ACC112 (cell line): ENCODE results near the gene NAT16.
"Not testable (repeated sequence)": the region's sequence is repeated elsewhere in the genome, so short reads cannot be mapped to it uniquely, and the experiment has no call there.

Experiments
- H2AFZ ChIP-seq: fragments of 200-600 bp; sonication (generic); one replicate; pipeline ENCODE4 v1.6.0; 2017; ENCODE audit warnings: antibody characterized with exemption, low read length; ENCODE audit not compliant: unreplicated experiment
- H3K27ac ChIP-seq: fragments of 200-600 bp; sonication (generic); 2 replicates; pipeline ENCODE4 v1.5.1; 2014; ENCODE audit warnings: low read depth, mild to moderate bottlenecking, antibody characterized with exemption, low read length, moderate library complexity
- H3K27me3 ChIP-seq: fragments of 200-600 bp; sonication (generic); 2 replicates; pipeline ENCODE4 v1.6.1; 2014; ENCODE audit warnings: mild to moderate bottlenecking, antibody characterized with exemption, low read length, moderate library complexity, mixed read lengths; ENCODE audit not compliant: insufficient read depth
- H3K36me3 ChIP-seq: fragments of 200-600 bp; sonication (generic); 2 replicates; pipeline ENCODE4 v1.6.1; 2016; ENCODE audit warnings: mild to moderate bottlenecking, antibody characterized with exemption, low read length, moderate library complexity, mixed read lengths; ENCODE audit not compliant: insufficient read depth
- H3K4me1 ChIP-seq: fragments of 200-600 bp; sonication (generic); one replicate; pipeline ENCODE4 v1.6.1; 2016; ENCODE audit warnings: low read length, mixed read lengths; ENCODE audit not compliant: insufficient read depth, unreplicated experiment, control insufficient read depth
- H3K4me3 ChIP-seq: fragments of 200-600 bp; sonication (generic); 2 replicates; pipeline ENCODE4 v1.5.1; 2014; ENCODE audit warnings: mild to moderate bottlenecking, low read depth, low read length
- H3K79me2 ChIP-seq: fragments of 200-600 bp; sonication (generic); one replicate; pipeline ENCODE4 v1.6.0; 2016; ENCODE audit warnings: low read length; ENCODE audit not compliant: control insufficient read depth, unreplicated experiment, insufficient read depth

NAT16 gene

DNA sequence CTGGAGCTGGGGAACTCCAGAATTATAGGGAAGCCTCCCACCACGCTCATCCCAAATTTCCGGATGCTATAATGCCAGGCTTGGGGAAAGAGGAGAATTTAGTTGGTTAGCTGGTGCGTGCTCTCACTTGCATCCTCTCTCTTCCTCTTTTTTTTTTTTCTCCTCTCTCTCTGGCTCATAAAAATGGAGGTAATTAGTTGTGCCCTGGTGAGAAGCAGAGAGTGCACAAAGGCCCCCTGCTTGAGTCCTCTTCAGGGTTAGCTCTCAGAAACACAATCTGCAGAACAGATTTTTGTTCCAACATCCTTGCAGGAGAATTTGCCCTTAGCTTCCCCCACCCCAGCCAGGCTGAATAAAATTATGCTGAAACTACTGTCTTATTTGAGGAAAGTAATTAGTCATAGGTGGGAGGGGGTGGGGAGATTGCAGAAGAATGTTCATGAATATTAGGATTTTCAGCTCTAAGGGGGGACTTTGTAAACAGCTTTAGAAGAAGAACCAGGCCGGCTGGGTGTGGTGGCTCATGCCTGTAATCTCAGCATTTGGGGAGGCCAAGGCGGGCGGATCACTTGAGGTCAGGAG lies 45.6 kb downstream of the NAT16 start:
- H3K36me3 ChIP-seq: peaks cover 27% of the 10 kb centered on the region
- peaks cover 34% of the 10 kb centered on the region for H3K4me1 ChIP-seq
- H3K79me2 ChIP-seq: peaks cover 1% of the 10 kb centered on the region
- peak overlapping the region; percentile 22 for H3K27ac ChIP-seq
- H3K27me3 ChIP-seq: no peaks in the 10 kb centered on the region
- H2AFZ ChIP-seq: no peak overlapping the region
- H3K4me3 ChIP-seq: peak overlapping the region; percentile 27; the same call in 1 of the 2 replicates

DNA sequence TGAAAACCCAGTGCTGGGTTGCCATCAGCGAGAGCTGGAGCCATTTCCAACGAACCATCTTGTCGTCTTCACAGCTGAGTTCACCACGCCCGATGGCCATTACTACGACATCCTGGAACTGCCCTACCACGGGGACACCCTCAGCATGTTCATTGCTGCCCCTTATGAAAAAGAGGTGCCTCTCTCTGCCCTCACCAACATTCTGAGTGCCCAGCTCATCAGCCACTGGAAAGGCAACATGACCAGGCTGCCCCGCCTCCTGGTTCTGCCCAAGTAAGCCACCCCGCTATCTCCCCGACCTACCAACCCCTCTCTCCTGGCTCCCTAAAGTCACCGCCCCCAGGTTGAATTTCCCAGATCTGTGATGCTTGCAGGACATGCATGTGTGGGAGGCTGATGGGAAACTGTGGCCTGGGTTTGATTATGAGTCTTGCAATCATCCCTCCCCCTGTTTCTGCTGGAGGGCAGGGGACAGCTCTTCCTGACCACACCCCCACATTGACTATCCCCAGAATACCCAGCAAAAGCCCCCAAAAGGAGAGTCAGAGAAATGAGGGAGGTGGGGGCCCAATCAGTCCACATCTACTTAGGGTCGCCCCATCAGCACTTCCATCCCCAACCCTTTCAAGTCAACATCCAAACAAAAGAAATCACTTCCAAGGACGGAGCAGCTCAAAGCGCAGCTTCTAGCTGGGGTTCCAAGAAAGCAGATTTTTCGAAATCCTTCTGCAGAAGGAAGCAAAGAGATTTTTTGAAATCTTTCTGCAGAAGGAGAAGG lies 46.3 kb downstream of the NAT16 start:
- H3K4me3 ChIP-seq: peak overlapping the region; percentile 27
- peaks cover 5% of the 10 kb centered on the region for H3K79me2 ChIP-seq
- H3K27ac ChIP-seq: peak overlapping the region; percentile 22
- no peaks in the 10 kb centered on the region for H3K27me3 ChIP-seq
- H2AFZ ChIP-seq: no peak overlapping the region
- peaks cover 28% of the 10 kb centered on the region for H3K36me3 ChIP-seq
- H3K4me1 ChIP-seq: peaks cover 34% of the 10 kb centered on the region

DNA sequence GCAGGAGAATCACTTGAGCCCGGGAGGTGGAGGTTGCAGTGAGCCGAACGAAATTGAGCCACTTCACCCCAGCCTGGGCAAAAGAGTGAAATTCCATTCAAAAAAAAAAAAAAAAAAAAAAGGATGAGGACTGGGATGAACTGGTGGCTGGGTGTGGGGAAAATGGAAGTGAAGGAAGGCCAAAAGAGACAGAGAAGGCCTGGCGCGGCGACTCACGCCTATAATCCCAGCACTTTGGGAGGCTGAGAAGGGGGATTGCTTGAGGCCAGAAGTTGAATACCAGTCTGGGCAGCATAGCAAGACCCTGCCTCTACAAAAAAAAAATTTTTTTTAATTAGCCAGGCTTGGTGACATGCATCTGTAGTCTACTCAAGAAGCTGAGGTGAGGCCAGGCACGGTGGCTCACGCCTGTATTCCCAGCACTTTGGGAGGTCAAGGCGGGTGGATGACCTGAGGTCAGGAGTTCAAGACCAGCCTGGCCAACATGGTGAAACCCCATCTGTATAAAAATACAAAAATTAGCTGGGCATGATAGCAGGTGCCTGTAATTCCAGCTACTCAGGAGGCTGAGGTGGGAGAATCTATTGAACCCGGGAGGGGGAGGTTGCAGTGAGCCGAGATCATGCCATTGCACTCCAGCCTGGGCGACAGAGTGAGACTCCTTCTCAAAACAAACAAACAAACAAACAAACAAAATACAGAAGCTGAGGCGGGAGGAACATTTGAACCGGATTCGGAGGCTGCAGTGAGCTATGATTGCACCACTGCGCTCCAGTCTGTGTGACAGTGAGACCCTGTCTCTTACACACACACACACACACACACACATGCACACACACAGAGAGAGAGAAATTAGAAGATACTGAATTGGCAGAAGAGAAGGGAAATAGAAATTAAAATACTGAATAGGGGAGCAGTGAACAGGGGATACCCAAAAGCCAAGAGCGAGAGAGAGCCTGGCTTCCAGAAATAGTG lies 47.2 kb downstream of the NAT16 start:
- peaks cover 33% of the 10 kb centered on the region for H3K4me1 ChIP-seq

DNA sequence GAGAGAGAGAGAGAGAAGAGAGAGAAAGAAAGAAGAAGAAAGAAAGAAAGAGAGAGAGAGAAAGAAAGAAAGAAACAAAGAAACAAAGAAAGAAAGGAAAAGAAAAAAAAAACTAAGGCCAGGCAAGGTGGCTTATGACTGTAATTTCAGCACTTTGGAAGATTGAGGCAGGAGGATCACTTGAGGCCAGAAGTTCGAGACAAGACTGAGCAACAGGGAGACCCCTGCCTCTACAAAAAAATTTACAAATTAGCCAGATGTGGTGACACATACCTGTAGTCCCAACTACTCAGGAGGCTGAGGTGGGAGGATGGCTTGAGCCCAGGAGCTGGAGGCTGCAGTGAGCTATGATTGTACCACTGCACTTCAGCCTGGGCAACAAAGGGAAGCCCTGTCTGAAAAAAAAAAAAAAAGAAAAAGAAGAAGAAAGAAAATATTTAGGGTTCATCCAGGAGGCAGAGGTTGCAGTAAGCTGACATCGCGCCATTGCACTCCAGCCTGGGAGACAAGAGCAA lies 50.4 kb downstream of the NAT16 start:
- H3K36me3 ChIP-seq: peaks cover 39% of the 10 kb centered on the region
- peaks cover 38% of the 10 kb centered on the region for H3K4me1 ChIP-seq
- peaks cover 31% of the 10 kb centered on the region for H3K79me2 ChIP-seq
- no peaks in the 10 kb centered on the region for H3K27me3 ChIP-seq
- H3K4me3 ChIP-seq: peak overlapping the region; percentile 96
- peak overlapping the region; percentile 100 for H3K27ac ChIP-seq
- no peak overlapping the region for H2AFZ ChIP-seq

More for the DNA sequence above, 47.2 kb downstream of the NAT16 start:
- Histone ChIP-seq H3K27ac (peak overlapping the region; percentile 100), H3K36me3 (peaks cover 36% of the 10 kb centered on the region), H3K79me2 (peaks cover 14% of the 10 kb centered on the region), H3K4me3 (peak overlapping the region; percentile 27)
- not testable (repeated sequence) for H2AFZ ChIP-seq, H3K27me3 ChIP-seq

DNA sequence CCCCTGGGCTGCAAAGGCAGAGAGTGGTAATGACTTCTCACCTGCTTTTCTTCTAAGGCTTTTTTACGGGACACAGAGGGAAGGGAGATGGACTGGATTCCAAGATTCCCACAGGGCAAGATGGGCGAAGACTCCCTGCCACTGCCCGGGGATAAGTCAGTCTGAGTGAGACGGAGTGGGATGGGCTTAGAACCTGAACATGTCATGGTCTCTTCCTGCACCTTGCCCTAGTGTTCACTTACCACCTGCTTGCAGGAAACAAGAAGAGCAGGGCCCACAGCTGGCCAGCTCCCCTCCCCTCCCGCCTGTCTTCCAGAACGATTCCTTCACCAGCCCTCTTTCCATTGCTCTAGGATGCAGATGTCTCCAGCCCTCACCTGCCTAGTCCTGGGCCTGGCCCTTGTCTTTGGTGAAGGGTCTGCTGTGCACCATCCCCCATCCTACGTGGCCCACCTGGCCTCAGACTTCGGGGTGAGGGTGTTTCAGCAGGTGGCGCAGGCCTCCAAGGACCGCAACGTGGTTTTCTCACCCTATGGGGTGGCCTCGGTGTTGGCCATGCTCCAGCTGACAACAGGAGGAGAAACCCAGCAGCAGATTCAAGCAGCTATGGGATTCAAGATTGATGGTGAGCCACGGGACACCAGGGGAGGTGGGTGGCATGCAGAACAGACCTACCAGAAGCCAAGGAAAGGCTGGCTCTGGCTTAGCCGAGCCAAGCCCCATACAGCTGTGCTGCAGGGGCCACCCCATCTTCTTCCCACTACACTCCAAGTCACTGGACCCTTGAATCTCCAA lies 51.9 kb downstream of the NAT16 start:
- Histone ChIP-seq H3K4me3 (peak overlapping the region; percentile 96), H2AFZ (no peak overlapping the region), H3K36me3 (peaks cover 30% of the 10 kb centered on the region), H3K4me1 (peaks cover 41% of the 10 kb centered on the region), H3K79me2 (peaks cover 38% of the 10 kb centered on the region), H3K27ac (peak overlapping the region; percentile 100), H3K27me3 (no peaks in the 10 kb centered on the region)

DNA sequence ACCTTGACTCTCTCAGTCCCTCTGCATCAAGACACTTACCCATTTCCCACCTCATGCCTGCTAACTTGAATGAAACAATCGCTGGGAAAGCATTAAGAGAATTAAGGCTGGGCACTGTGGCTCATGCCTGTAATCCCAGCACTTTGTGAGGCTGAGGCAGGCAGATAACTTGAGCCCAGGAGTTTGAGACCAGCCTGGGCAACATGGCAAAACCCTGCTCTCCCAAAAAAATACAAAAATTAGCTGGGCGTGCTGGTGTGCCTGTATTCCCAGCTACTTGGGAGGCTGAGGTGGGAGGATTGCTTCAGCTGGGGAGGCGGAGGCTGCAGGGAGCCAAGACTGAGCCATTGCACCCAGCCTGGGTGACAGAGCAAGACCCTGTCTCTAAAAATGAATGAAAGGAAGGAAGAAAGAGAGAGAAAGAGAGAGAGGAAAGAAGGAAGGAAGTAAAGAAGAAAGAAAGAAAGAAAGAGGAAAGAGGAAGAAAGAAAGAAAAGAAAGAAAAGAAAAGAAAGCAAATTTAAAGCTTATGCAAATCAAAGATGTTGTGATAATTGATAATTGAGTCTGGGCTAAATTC lies 52.5 kb downstream of the NAT16 start:
- H2AFZ ChIP-seq: no peak overlapping the region

DNA sequence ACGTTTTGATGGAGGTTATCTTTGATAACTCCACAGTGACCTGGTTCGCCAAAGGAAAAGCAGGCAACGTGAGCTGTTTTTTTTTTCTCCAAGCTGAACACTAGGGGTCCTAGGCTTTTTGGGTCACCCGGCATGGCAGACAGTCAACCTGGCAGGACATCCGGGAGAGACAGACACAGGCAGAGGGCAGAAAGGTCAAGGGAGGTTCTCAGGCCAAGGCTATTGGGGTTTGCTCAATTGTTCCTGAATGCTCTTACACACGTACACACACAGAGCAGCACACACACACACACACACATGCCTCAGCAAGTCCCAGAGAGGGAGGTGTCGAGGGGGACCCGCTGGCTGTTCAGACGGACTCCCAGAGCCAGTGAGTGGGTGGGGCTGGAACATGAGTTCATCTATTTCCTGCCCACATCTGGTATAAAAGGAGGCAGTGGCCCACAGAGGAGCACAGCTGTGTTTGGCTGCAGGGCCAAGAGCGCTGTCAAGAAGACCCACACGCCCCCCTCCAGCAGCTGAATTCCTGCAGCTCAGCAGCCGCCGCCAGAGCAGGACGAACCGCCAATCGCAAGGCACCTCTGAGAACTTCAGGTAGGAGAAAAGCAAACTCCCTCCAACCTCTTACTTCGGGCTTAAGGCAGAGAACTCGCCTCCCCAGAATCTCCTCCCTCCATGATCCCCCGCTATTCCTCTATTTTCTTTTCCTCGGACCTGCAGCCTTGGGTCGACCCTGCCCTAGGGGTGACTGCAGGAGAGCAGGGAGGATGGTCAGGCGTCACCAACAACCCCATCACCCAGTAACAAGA lies 53.2 kb downstream of the NAT16 start, which contains the start of gene SERPINE1:
SERPINE1 (plus strand) TSS at position 454 of the 809 bp plus-strand sequence. CDS start 1,290 bp downstream, outside the sequence.
- H3K27me3 ChIP-seq: no peaks in the 10 kb centered on the region
- H3K4me1 ChIP-seq: peaks cover 53% of the 10 kb centered on the region
- H3K27ac ChIP-seq: peak within 1 kb of the TSS; percentile 100
- H2AFZ ChIP-seq: no peak within 1 kb of the TSS
- H3K36me3 ChIP-seq: peaks cover 26% of the 10 kb centered on the region
- H3K79me2 ChIP-seq: peaks cover 42% of the 10 kb centered on the region
- peak within 1 kb of the TSS; percentile 96 for H3K4me3 ChIP-seq

More for the DNA sequence above, 52.5 kb downstream of the NAT16 start:
- peaks cover 42% of the 10 kb centered on the region for H3K79me2 ChIP-seq
- peak overlapping the region; percentile 96 for H3K4me3 ChIP-seq
- H3K36me3 ChIP-seq: peaks cover 30% of the 10 kb centered on the region
- H3K27ac ChIP-seq: peak overlapping the region; percentile 100
- peaks cover 47% of the 10 kb centered on the region for H3K4me1 ChIP-seq
- H3K27me3 ChIP-seq: no peaks in the 10 kb centered on the region

DNA sequence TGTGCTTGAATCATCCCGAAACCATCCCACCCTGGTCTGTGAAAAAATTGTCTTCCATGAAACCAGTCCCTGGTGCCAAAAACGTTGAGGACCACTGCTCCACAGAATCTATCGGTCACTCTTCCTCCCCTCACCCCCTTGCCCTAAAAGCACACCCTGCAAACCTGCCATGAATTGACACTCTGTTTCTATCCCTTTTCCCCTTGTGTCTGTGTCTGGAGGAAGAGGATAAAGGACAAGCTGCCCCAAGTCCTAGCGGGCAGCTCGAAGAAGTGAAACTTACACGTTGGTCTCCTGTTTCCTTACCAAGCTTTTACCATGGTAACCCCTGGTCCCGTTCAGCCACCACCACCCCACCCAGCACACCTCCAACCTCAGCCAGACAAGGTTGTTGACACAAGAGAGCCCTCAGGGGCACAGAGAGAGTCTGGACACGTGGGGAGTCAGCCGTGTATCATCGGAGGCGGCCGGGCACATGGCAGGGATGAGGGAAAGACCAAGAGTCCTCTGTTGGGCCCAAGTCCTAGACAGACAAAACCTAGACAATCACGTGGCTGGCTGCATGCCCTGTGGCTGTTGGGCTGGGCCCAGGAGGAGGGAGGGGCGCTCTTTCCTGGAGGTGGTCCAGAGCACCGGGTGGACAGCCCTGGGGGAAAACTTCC lies 54.0 kb downstream of the NAT16 start:
- H3K4me3 ChIP-seq: peak overlapping the region; percentile 96
- peaks cover 60% of the 10 kb centered on the region for H3K4me1 ChIP-seq
- peak overlapping the region; percentile 100 for H3K27ac ChIP-seq
- peaks cover 26% of the 10 kb centered on the region for H3K36me3 ChIP-seq
- H3K79me2 ChIP-seq: peaks cover 42% of the 10 kb centered on the region
- H2AFZ ChIP-seq: no peak overlapping the region
- H3K27me3 ChIP-seq: no peaks in the 10 kb centered on the region
